GM12878 (cell line): ENCODE measurements around the gene OSBPL10. TPM values are rescaled to one million over a fixed set of nuclear protein-coding genes. Genes with fewer than 3 reads are reported as not detected.

ENCODE experiments used
- ATAC-seq: fragments of 200-7000 bp; cut with Tn5 transposase; 3 replicates; pipeline ENCODE4 v1.9.1; 2020; ENCODE audit warnings: mild to moderate bottlenecking, moderate library complexity
- BruUV-seq: library from RNA; stranded (reverse); fragments of 400-500 nt; replicated peaks from 2 replicates; lab custom pipeline; 2021; lab: Mats Ljungman, UMichigan
- CTCF ChIA-PET: fragments of 300-600 bp; sonication (Branson Sonifier 250); formaldehyde crosslinking; extraction: SDS; loops from one replicate; lab custom pipeline; 2021; ENCODE audit warnings: inconsistent platforms; lab: Yijun Ruan, JAX
- POLR2A ChIA-PET: fragments of 350-600 bp; formaldehyde crosslinking; extraction: SDS; loops from one replicate; lab custom pipeline; 2021; ENCODE audit warnings: inconsistent platforms; lab: Charles Lee
- RAD21 ChIA-PET: fragments of 300-600 bp; sonication (Branson Sonifier 250); formaldehyde crosslinking; loops from one replicate; lab custom pipeline; 2023; ENCODE audit warnings: antibody characterized with exemption; ENCODE audit not compliant: unreplicated experiment; lab: Charles Lee
- SMC1A ChIA-PET: fragments of 300-600 bp; sonication (Branson Sonifier 250); formaldehyde crosslinking; loops from one replicate; lab custom pipeline; 2023; ENCODE audit not compliant: unreplicated experiment, uncharacterized antibody; lab: Charles Lee
- DNase-seq: peaks from one replicate; pipeline ENCODE4 v3.0.0-alpha.2; 2011; ENCODE audit warnings: low read depth, low spot score
- FAIRE-seq: peaks from 3 replicates; lab custom pipeline; 2011; peaks lifted over from hg19 to GRCh38; lab: Jason Lieb, UNC
- H2AFZ ChIP-seq: 2 replicates; pipeline ENCODE4 v1.6.0; 2011; ENCODE audit warnings: low read depth, low read length, control low read depth; ENCODE audit not compliant: control insufficient read depth
- H3K27ac ChIP-seq: 2 replicates; pipeline ENCODE4 v1.5.1; 2011; ENCODE audit warnings: control low read depth; ENCODE audit not compliant: control insufficient read depth, insufficient read depth
- H3K27me3 ChIP-seq, 2 experiments: replicated peaks in 1 of 2; 2 replicates each; pipeline versions ENCODE4 v1.6.0 to v1.6.1; 2011; ENCODE audit warnings: low read length in 1 of 2; ENCODE audit not compliant: control insufficient read depth in 2 of 2, insufficient read depth in 2 of 2
- H3K36me3 ChIP-seq, 2 experiments: 2 replicates each; pipeline ENCODE4 v1.5.1; 2011; ENCODE audit warnings: low read length in 1 of 2; ENCODE audit not compliant: control insufficient read depth in 2 of 2, insufficient read depth in 2 of 2
- H3K4me1 ChIP-seq: 2 replicates; pipeline ENCODE4 v1.6.1; 2011; ENCODE audit warnings: mild to moderate bottlenecking, low read length, moderate library complexity, mixed read lengths; ENCODE audit not compliant: control insufficient read depth, insufficient read depth
- H3K4me2 ChIP-seq: 2 replicates; pipeline ENCODE4 v1.6.0; 2011; ENCODE audit warnings: control low read depth; ENCODE audit not compliant: control insufficient read depth, insufficient read depth
- H3K4me3 ChIP-seq: fragments of 200-600 bp; sonication (generic); 2 replicates; pipeline ENCODE4 v1.5.1; 2016
- H3K79me2 ChIP-seq: 2 replicates; pipeline ENCODE4 v1.6.0; 2011; ENCODE audit warnings: low read length; ENCODE audit not compliant: control insufficient read depth, insufficient read depth
- H3K9ac ChIP-seq: 2 replicates; pipeline ENCODE4 v1.8.0; 2011; ENCODE audit warnings: low read length, control low read depth, mixed read lengths; ENCODE audit not compliant: control insufficient read depth, insufficient read depth
- H3K9me3 ChIP-seq: replicated peaks from 3 replicates; pipeline ENCODE4 v1.5.1; 2011; ENCODE audit warnings: mild to moderate bottlenecking, low read length; ENCODE audit not compliant: control insufficient read depth, insufficient read depth
- H4K20me1 ChIP-seq: 2 replicates; pipeline ENCODE4 v1.6.0; 2011; ENCODE audit not compliant: control insufficient read depth, insufficient read depth
- BCL11A ChIP-seq: IDR thresholded peaks from 2 replicates; pipeline ENCODE4 v1.6.1; 2011; ENCODE audit warnings: low read depth, low read length
- CHD1 ChIP-seq: IDR thresholded peaks from 2 replicates; pipeline ENCODE4 v1.6.1; 2012; ENCODE audit warnings: low read depth, low read length, improper control_type of control experiment
- HCFC1 ChIP-seq: fragments of 150-350 bp; IDR thresholded peaks from 2 replicates; pipeline ENCODE4 v1.6.1; 2014; ENCODE audit warnings: low read length
- HDAC6 ChIP-seq: fragments of 200-600 bp; sonication (generic); IDR thresholded peaks from one replicate; pipeline ENCODE4 v1.8.0; 2017; ENCODE audit warnings: antibody characterized with exemption; ENCODE audit not compliant: unreplicated experiment
- JUNB ChIP-seq: IDR thresholded peaks from 2 replicates; pipeline ENCODE4 v1.6.1; 2016; ENCODE audit warnings: antibody characterized with exemption, mild to moderate bottlenecking
- JUND ChIP-seq: IDR thresholded peaks from 2 replicates; pipeline ENCODE4 v1.6.1; 2012; ENCODE audit warnings: low read depth, mild to moderate bottlenecking, low read length, improper control_type of control experiment, moderate library complexity
- NBN ChIP-seq: fragments of 450-650 bp; IDR thresholded peaks from 2 replicates; pipeline ENCODE4 v1.6.1; 2016
- POLR2AphosphoS5 ChIP-seq: IDR thresholded peaks from 2 replicates; pipeline ENCODE4 v1.6.1; 2011; ENCODE audit warnings: mild to moderate bottlenecking, low read length, inconsistent platforms
- WGBS: methylation state at CpG from one replicate; pipeline ENCODE4 v1.1.6; 2016; ENCODE audit warnings: low lambda C conversion rate; ENCODE audit not compliant: insufficient replicate concordance, insufficient coverage; ENCODE audit errors: missing lambda C conversion rate; 5-methylcytosine and 5-hydroxymethylcytosine counted together
- in situ Hi-C: fragments of 300-500 bp; cut with MboI; formaldehyde crosslinking; loops from 9 replicates; pipeline ENCODE4 v1.14.3; 2018; ENCODE audit warnings: mixed read lengths
- intact Hi-C: fragments of 100-400 bp; cut with micrococcal nuclease; formaldehyde crosslinking; loops from one replicate; pipeline ENCODE4 v1.14.2; 2022; ENCODE audit not compliant: unreplicated experiment
- polyA plus RNA-seq, 11 experiments: library from polyadenylated mRNA; depleted of rRNA in 4 of 11; unstranded in 6 of 11; stranded (reverse) in 5 of 11; fragments of >200 nt; fragmentation: Nextera tagmentation in 4 of 11; fragmentation: Illumina TruSeq in 1 of 11; extraction: Ambion mirVana in 4 of 11; extraction: Trizol in 1 of 11; gene quantifications; 1 replicate in 1 of 11; 2 replicates in 10 of 11; pipeline versions ENCODE4 v1.2.1 to v1.2.3, GENCODE V29; 2011 to 2016; ENCODE audit warnings: inconsistent platforms in 2 of 11, missing spikeins in 2 of 11, low read depth in 1 of 11
- total RNA-seq, 4 experiments: library from RNA; depleted of rRNA in 3 of 4; stranded (reverse); fragments of >200 nt in 3 of 4; fragmentation: Illumina TruSeq in 1 of 4; extraction: Trizol in 1 of 4; gene quantifications; 2 replicates each; pipeline versions ENCODE4 v1.2.1 to v1.2.3, GENCODE V29; 2013 to 2021
- TF ChIP-seq, protein P1 (sequence below): fragments of 450-650 bp; IDR thresholded peaks from 2 replicates; pipeline ENCODE4 v1.6.1; 2018; ENCODE audit warnings: borderline replicate concordance, mild to moderate bottlenecking; ENCODE audit not compliant: partially characterized antibody
- TF ChIP-seq, protein P2 (sequence below): fragments of 450-650 bp; IDR thresholded peaks from 2 replicates; pipeline ENCODE4 v1.6.1; 2017; ENCODE audit warnings: mild to moderate bottlenecking, low read depth, inconsistent platforms; ENCODE audit not compliant: poor library complexity, severe bottlenecking

Gene OSBPL10
- total and polyA plus RNA-seq, 10 of the 15 experiments (the other 5 are each of a cell fraction or from before 2014, with no cell fraction given) = 0.03 to 0.25 (median 0.09) TPM; not detected in 5

DNA sequence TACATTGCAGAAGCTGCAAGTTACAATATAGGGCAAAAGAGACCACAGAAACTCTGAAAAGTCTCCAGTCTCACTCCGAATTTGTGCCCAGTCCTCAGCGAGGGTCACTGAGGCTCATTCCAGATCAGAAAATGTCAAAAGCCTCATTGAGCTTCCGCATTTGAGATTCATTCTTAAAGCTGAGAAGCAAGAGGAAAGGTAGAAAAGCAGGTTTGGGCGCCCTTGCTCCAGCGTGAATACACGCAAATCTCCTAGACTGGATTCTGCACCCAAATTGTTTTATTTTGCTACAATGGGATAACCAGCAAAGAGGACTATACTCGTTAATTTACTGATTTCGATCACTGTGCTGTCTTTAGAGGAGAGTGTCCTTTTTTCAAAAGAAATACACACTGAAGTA, 236.1 kb downstream of the OSBPL10 start:
- Histone ChIP-seq H3K36me3 (no peaks in the 10 kb centered on the region), H3K4me1 (no peaks in the 10 kb centered on the region), H4K20me1 (no peaks in the 10 kb centered on the region), H3K9me3 (no peaks in the 10 kb centered on the region)
- no TSS peak for BruUV-seq
- ChIA-PET CTCF (no interaction called here), POLR2A (no interaction called here)
- no peak for ATAC-seq
- 64% methylated on average over 8 of the region's 8 CpGs for WGBS
- TF ChIP-seq HDAC6 (no peak), POLR2AphosphoS5 (no peak)
- TF ChIP-seq, all 136 proteins: peak for 0
- Histone ChIP-seq H3K4me2 (no peak overlapping the region), H2AFZ (no peak overlapping the region), H3K4me3 (no peak overlapping the region), H3K27ac (no peak overlapping the region), H3K9ac (no peak overlapping the region), H3K27me3 (no peaks in the 10 kb centered on the region; a peak in 1 of 4 replicates), H3K79me2 (no peaks in the 10 kb centered on the region)
- ChIA-PET SMC1A (no interaction called here), RAD21 (no interaction called here)
- intact Hi-C loops (no loop called here), in situ Hi-C loops (no loop called here)
- DNase-seq = no peak
- no peak for FAIRE-seq

DNA sequence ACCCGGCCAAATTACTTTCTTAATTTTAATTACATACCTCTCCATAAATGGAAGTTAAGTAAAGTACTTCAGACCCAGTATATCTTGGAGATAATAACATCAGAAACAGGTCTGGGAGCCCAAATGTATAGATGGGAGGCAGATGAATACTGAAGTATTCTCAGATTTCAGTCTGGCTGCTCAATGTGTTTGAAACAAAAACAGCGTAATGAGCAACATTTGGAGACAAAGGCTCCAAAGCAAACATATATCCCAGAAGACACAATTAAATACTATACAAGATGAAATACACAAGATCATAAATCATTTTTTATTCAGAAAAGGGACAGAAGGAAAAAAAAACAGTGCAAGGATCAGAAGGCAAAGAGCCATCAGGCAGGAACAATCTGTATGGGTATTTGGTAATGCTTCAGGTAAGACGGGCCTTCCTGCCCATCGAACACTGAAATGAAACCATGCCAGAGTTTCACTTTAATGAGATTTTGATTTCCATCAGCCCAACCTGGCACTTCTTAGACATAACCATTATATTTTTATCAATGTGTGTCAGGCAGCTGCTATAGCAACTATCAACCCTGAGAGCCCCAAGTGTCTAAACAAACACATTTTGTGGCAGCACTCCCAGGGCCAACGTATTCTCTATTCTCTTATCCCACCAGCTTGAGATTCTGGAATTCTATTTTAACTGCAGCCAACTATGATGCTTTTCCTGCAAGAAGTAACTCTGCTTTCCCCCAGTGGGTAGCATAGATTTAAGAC, 237.6 kb downstream of the OSBPL10 start:
- no peak overlapping the region for H3K4me2 ChIP-seq
- TF ChIP-seq, protein P1, sequence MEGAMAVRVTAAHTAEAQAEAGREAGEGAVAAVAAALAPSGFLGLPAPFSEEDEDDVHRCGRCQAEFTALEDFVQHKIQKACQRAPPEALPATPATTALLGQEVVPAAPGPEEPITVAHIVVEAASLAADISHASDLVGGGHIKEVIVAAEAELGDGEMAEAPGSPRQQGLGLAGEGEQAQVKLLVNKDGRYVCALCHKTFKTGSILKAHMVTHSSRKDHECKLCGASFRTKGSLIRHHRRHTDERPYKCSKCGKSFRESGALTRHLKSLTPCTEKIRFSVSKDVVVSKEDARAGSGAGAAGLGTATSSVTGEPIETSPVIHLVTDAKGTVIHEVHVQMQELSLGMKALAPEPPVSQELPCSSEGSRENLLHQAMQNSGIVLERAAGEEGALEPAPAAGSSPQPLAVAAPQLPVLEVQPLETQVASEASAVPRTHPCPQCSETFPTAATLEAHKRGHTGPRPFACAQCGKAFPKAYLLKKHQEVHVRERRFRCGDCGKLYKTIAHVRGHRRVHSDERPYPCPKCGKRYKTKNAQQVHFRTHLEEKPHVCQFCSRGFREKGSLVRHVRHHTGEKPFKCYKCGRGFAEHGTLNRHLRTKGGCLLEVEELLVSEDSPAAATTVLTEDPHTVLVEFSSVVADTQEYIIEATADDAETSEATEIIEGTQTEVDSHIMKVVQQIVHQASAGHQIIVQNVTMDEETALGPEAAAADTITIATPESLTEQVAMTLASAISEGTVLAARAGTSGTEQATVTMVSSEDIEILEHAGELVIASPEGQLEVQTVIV = no peak
- TF ChIP-seq NBN (no peak), BCL11A (no peak), CHD1 (no peak), HCFC1 (no peak), JUNB (no peak), JUND (no peak)
- TF ChIP-seq, protein P2, sequence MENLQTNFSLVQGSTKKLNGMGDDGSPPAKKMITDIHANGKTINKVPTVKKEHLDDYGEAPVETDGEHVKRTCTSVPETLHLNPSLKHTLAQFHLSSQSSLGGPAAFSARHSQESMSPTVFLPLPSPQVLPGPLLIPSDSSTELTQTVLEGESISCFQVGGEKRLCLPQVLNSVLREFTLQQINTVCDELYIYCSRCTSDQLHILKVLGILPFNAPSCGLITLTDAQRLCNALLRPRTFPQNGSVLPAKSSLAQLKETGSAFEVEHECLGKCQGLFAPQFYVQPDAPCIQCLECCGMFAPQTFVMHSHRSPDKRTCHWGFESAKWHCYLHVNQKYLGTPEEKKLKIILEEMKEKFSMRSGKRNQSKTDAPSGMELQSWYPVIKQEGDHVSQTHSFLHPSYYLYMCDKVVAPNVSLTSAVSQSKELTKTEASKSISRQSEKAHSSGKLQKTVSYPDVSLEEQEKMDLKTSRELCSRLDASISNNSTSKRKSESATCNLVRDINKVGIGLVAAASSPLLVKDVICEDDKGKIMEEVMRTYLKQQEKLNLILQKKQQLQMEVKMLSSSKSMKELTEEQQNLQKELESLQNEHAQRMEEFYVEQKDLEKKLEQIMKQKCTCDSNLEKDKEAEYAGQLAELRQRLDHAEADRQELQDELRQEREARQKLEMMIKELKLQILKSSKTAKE = no peak
- 64% methylated on average over 5 of the region's 5 CpGs for WGBS
- DNase-seq (no peak), FAIRE-seq (no peak), ATAC-seq (no peak)
- no peak overlapping the region for H2AFZ ChIP-seq
- no peak overlapping the region for H3K4me3 ChIP-seq
- no peaks in the 10 kb centered on the region for H3K9me3 ChIP-seq
- intact Hi-C loops = no loop called here
- H3K27ac ChIP-seq = no peak overlapping the region
- BruUV-seq = no TSS peak
- POLR2A ChIA-PET = no interaction called here
- H4K20me1 ChIP-seq = no peaks in the 10 kb centered on the region
- H3K27me3 ChIP-seq = no peaks in the 10 kb centered on the region; a peak in 1 of 4 replicates
- H3K4me1 ChIP-seq = no peaks in the 10 kb centered on the region
- CTCF ChIA-PET = no interaction called here
- in situ Hi-C loops = no loop called here
- RAD21 ChIA-PET = no interaction called here
- H3K36me3 ChIP-seq = no peaks in the 10 kb centered on the region
- SMC1A ChIA-PET = interaction anchor here (0.7 kb wide), 1 partner anchor 725 kb away, joined by 3 read pairs; no protein-coding TSS in a partner anchor
- H3K9ac ChIP-seq = no peak overlapping the region
- H3K79me2 ChIP-seq = no peaks in the 10 kb centered on the region
